Astrocyte (in vitro differentiated cells and primary cell): Measurements from ENCODE around the gene HYKK. TPM values are rescaled to one million over a fixed set of nuclear protein-coding genes. Genes with fewer than 3 reads are reported as not detected.

ENCODE experiments used
- DNase-seq: peaks from one replicate; pipeline ENCODE4 v3.0.0-alpha.2; 2010; ENCODE audit warnings: low read depth
- FAIRE-seq: peaks from 2 replicates; lab custom pipeline; 2011; peaks lifted over from hg19 to GRCh38; lab: Jason Lieb, UNC
- H2AFZ ChIP-seq: 2 replicates; pipeline ENCODE4 v1.6.0; 2012; ENCODE audit warnings: low read depth, low read length, inconsistent platforms
- H3K27ac ChIP-seq: 2 replicates; pipeline ENCODE4 v1.5.1; 2011; ENCODE audit warnings: low read depth, low read length, inconsistent platforms
- H3K27me3 ChIP-seq: 2 replicates; pipeline ENCODE4 v1.6.0; 2011; ENCODE audit warnings: low read length, inconsistent platforms; ENCODE audit not compliant: insufficient read depth
- H3K36me3 ChIP-seq: 2 replicates; pipeline ENCODE4 v1.5.1; 2011; ENCODE audit warnings: low read length, inconsistent platforms; ENCODE audit not compliant: insufficient read depth
- H3K4me1 ChIP-seq: 2 replicates; pipeline ENCODE4 v1.5.1; 2011; ENCODE audit warnings: low read length, inconsistent platforms; ENCODE audit not compliant: insufficient read depth
- H3K4me2 ChIP-seq: 2 replicates; pipeline ENCODE4 v1.6.0; 2012; ENCODE audit warnings: low read length, inconsistent platforms
- H3K4me3 ChIP-seq: 2 replicates; pipeline ENCODE4 v1.5.1; 2011; ENCODE audit warnings: low read depth, mild to moderate bottlenecking, low read length, inconsistent platforms; ENCODE audit not compliant: insufficient read depth
- H3K79me2 ChIP-seq: 2 replicates; pipeline ENCODE4 v1.6.0; 2012; ENCODE audit warnings: mild to moderate bottlenecking, low read length, inconsistent platforms; ENCODE audit not compliant: insufficient read depth
- H3K9ac ChIP-seq: 2 replicates; pipeline ENCODE4 v1.6.0; 2012; ENCODE audit warnings: mild to moderate bottlenecking, low read length, inconsistent platforms
- H3K9me3 ChIP-seq: 2 replicates; pipeline ENCODE4 v1.5.1; 2012; ENCODE audit warnings: low read depth, mild to moderate bottlenecking, low read length, inconsistent platforms; ENCODE audit not compliant: insufficient read depth
- H4K20me1 ChIP-seq: 2 replicates; pipeline ENCODE4 v1.6.0; 2012; ENCODE audit warnings: low read length, inconsistent platforms; ENCODE audit not compliant: insufficient read depth
- H3K27ac Mint-ChIP-seq: one replicate; pipeline ENCODE4 v1.8.0; 2021; ENCODE audit warnings: mild to moderate bottlenecking, mixed read lengths; ENCODE audit not compliant: unreplicated experiment
- H3K27me3 Mint-ChIP-seq: one replicate; pipeline ENCODE4 v1.8.0; 2021; ENCODE audit warnings: low read depth, mixed read lengths; ENCODE audit not compliant: unreplicated experiment
- H3K36me3 Mint-ChIP-seq: one replicate; pipeline ENCODE4 v1.8.0; 2021; ENCODE audit warnings: low read depth, mixed read lengths; ENCODE audit not compliant: unreplicated experiment
- H3K4me1 Mint-ChIP-seq: one replicate; pipeline ENCODE4 v1.8.0; 2021; ENCODE audit warnings: low read depth, mixed read lengths; ENCODE audit not compliant: unreplicated experiment
- H3K4me3 Mint-ChIP-seq: one replicate; pipeline ENCODE4 v1.8.0; 2021; ENCODE audit warnings: mild to moderate bottlenecking, moderate library complexity, mixed read lengths; ENCODE audit not compliant: unreplicated experiment
- H3K9me3 Mint-ChIP-seq: one replicate; pipeline ENCODE4 v1.8.0; 2021; ENCODE audit warnings: mild to moderate bottlenecking, mixed read lengths; ENCODE audit not compliant: unreplicated experiment
- EZH2 ChIP-seq: IDR thresholded peaks from 2 replicates; pipeline ENCODE4 v1.6.1; 2012; ENCODE audit warnings: mild to moderate bottlenecking, low read length, inconsistent platforms; ENCODE audit not compliant: insufficient read depth
- total RNA-seq: library from RNA; stranded (reverse); gene quantifications from 2 replicates; pipeline ENCODE4 v1.2.1, GENCODE V29; 2021
- TF ChIP-seq, protein P1 (sequence below): IDR thresholded peaks from 2 replicates; pipeline ENCODE4 v1.5.1; 2011; ENCODE audit warnings: low read depth, mild to moderate bottlenecking, inconsistent platforms, low read length, moderate library complexity; ENCODE audit not compliant: insufficient read depth

The HYKK gene
- total RNA-seq, 1 donor from 2014 or later = 1.3 TPM

DNA sequence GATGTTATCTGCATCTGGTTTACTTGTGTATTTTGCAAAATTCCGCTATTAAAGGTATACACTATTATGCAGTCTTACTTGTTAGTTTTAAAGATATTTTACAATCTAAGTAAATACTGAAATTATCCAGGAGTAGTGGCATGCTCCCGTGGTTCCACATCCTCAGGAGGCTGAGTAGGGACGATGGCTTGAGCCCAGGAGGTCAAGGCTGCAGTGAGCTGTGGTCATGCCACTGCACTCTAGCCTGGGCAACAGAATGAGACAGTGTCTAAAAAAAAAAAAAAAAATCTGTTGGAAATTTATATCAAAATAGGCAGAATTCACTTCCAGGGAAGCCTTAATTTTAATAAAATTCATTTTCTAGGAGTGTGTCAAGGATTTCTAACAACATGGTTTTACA is 27.7 kb upstream of the HYKK start:
- Mint-ChIP-seq H3K27me3 (no peaks in the 10 kb centered on the region), H3K9me3 (no peaks in the 10 kb centered on the region), H3K36me3 (peaks cover 14% of the 10 kb centered on the region), H3K4me1 (peaks cover 1% of the 10 kb centered on the region), H3K4me3 (no peak overlapping the region), H3K27ac (no peak overlapping the region)
- no peaks in the 10 kb centered on the region for H3K9me3 ChIP-seq
- TF ChIP-seq, protein P1, sequence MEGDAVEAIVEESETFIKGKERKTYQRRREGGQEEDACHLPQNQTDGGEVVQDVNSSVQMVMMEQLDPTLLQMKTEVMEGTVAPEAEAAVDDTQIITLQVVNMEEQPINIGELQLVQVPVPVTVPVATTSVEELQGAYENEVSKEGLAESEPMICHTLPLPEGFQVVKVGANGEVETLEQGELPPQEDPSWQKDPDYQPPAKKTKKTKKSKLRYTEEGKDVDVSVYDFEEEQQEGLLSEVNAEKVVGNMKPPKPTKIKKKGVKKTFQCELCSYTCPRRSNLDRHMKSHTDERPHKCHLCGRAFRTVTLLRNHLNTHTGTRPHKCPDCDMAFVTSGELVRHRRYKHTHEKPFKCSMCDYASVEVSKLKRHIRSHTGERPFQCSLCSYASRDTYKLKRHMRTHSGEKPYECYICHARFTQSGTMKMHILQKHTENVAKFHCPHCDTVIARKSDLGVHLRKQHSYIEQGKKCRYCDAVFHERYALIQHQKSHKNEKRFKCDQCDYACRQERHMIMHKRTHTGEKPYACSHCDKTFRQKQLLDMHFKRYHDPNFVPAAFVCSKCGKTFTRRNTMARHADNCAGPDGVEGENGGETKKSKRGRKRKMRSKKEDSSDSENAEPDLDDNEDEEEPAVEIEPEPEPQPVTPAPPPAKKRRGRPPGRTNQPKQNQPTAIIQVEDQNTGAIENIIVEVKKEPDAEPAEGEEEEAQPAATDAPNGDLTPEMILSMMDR = no peak
- TF ChIP-seq EZH2 = no peak
- no peaks in the 10 kb centered on the region for H3K27me3 ChIP-seq
- no peak overlapping the region for H3K4me3 ChIP-seq
- no peak overlapping the region for H3K4me2 ChIP-seq
- peaks cover 12% of the 10 kb centered on the region for H4K20me1 ChIP-seq
- no peak overlapping the region for H2AFZ ChIP-seq
- DNase-seq (no peak), FAIRE-seq (no peak)
- no peak overlapping the region for H3K27ac ChIP-seq
- H3K4me1 ChIP-seq = no peaks in the 10 kb centered on the region
- peaks cover 51% of the 10 kb centered on the region for H3K36me3 ChIP-seq
- no peak overlapping the region for H3K9ac ChIP-seq
- H3K79me2 ChIP-seq = no peaks in the 10 kb centered on the region

DNA sequence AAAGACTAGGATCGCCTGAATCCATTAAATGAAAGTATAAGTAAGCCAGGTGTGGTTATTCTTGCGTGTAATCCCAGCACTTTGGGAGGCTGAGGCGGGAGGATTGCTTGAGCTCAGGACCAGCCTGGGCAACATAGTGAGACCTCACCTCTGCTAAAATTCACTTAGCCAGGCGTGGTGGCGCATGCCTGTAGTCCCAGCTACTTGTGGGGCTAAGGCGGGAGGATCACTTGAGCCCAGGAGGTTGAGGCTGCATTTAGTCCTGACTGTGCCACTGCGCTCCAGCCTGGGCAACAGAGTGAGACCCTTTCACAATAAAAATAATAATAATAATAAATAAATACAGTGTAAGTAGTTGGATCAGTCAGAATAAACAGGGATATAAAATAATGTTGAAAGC is 25.5 kb upstream of the HYKK start:
- DNase-seq (no peak), FAIRE-seq (no peak)
- Histone ChIP-seq H3K4me3 (no peak overlapping the region), H4K20me1 (peaks cover 14% of the 10 kb centered on the region), H3K9ac (no peak overlapping the region), H3K4me2 (no peak overlapping the region), H3K36me3 (peaks cover 56% of the 10 kb centered on the region), H3K27ac (no peak overlapping the region), H3K9me3 (no peaks in the 10 kb centered on the region), H3K4me1 (no peaks in the 10 kb centered on the region), H3K27me3 (no peaks in the 10 kb centered on the region), H3K79me2 (no peaks in the 10 kb centered on the region), H2AFZ (no peak overlapping the region)
- H3K27ac Mint-ChIP-seq = no peak overlapping the region
- peaks cover 1% of the 10 kb centered on the region for H3K4me1 Mint-ChIP-seq
- H3K27me3 Mint-ChIP-seq = no peaks in the 10 kb centered on the region
- peaks cover 14% of the 10 kb centered on the region for H3K36me3 Mint-ChIP-seq
- TF ChIP-seq EZH2 = no peak
- TF ChIP-seq, protein P1 = no peak
- no peak overlapping the region for H3K4me3 Mint-ChIP-seq
- H3K9me3 Mint-ChIP-seq = no peaks in the 10 kb centered on the region

DNA sequence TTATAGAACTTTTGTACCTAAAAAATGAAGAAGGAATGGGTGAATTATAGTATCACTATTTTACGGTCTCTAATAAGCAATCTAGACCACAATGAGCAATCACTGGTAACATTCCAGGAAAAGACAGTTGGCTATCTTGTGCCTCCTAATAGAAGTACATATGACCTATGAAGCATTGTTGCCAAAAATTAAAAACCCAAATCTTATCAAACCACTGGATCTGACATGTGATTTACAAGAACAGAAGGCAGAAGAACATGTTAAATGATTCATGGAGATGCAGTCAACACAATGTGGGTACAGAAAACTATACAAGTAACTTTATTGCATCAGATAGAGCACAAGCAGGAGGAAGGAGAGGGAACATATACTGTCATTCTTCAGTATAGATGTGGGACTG is 14.5 kb upstream of the HYKK start:
- peaks cover 10% of the 10 kb centered on the region for H3K36me3 Mint-ChIP-seq

More for the DNA sequence above, 14.5 kb upstream of the HYKK start:
- Histone ChIP-seq H3K9ac (no peak overlapping the region), H3K4me1 (no peaks in the 10 kb centered on the region), H3K4me3 (no peak overlapping the region), H3K36me3 (peaks cover 56% of the 10 kb centered on the region), H4K20me1 (no peaks in the 10 kb centered on the region), H3K9me3 (no peaks in the 10 kb centered on the region), H3K4me2 (no peak overlapping the region), H3K79me2 (no peaks in the 10 kb centered on the region), H3K27ac (no peak overlapping the region), H3K27me3 (no peaks in the 10 kb centered on the region), H2AFZ (no peak overlapping the region)
- H3K27ac Mint-ChIP-seq = no peak overlapping the region
- DNase-seq = peak; percentile 52
- no peaks in the 10 kb centered on the region for H3K27me3 Mint-ChIP-seq
- no peaks in the 10 kb centered on the region for H3K9me3 Mint-ChIP-seq
- TF ChIP-seq, protein P1 = no peak
- TF ChIP-seq EZH2 = no peak
- H3K4me1 Mint-ChIP-seq = peaks cover 4% of the 10 kb centered on the region
- no peak overlapping the region for H3K4me3 Mint-ChIP-seq
- no peak for FAIRE-seq
